Activated naive CD4-positive, alpha-beta T cell treated with anti-CD3 and anti-CD28 coated beads, Interleukin-2, amount 50 U/mL, for 24 hours (primary cell): Measurements from ENCODE around the gene TMEM140.
"Not testable (repeated sequence)": the region's sequence is repeated elsewhere in the genome, so short reads cannot be mapped to it uniquely, and the experiment has no call there.

Experiments
- H3K27ac Mint-ChIP-seq: one replicate; pipeline ENCODE4 v1.8.0; 2021; ENCODE audit warnings: mild to moderate bottlenecking, mixed read lengths
- H3K27me3 Mint-ChIP-seq: one replicate; pipeline ENCODE4 v1.8.0; 2021; ENCODE audit warnings: mixed read lengths
- H3K36me3 Mint-ChIP-seq: one replicate; pipeline ENCODE4 v1.8.0; 2021; ENCODE audit warnings: mixed read lengths
- H3K4me1 Mint-ChIP-seq: one replicate; pipeline ENCODE4 v1.8.0; 2021; ENCODE audit warnings: mixed read lengths
- H3K4me3 Mint-ChIP-seq: one replicate; pipeline ENCODE4 v1.8.0; 2021; ENCODE audit warnings: mild to moderate bottlenecking, mixed read lengths
- H3K9me3 Mint-ChIP-seq: one replicate; pipeline ENCODE4 v1.8.0; 2021; ENCODE audit warnings: mixed read lengths

TMEM140 gene

GRCh38 chr7:135165862-135166261 is 18.0 kb downstream of the TMEM140 start:
- Mint-ChIP-seq H3K9me3 (no peaks in the 10 kb centered on the region), H3K36me3 (peaks cover 26% of the 10 kb centered on the region), H3K4me1 (peaks cover 54% of the 10 kb centered on the region), H3K27ac (peak overlapping the region; percentile 41), H3K4me3 (no peak overlapping the region), H3K27me3 (no peaks in the 10 kb centered on the region)

GRCh38 chr7:135166338-135166990 is 18.6 kb downstream of the TMEM140 start:
- Mint-ChIP-seq H3K9me3 (no peaks in the 10 kb centered on the region), H3K4me1 (peaks cover 51% of the 10 kb centered on the region), H3K4me3 (no peak overlapping the region), H3K27ac (peak overlapping the region; percentile 41), H3K27me3 (no peaks in the 10 kb centered on the region), H3K36me3 (peaks cover 22% of the 10 kb centered on the region)

GRCh38 chr7:135167365-135167917 is 19.6 kb downstream of the TMEM140 start:
- H3K27me3 Mint-ChIP-seq = no peaks in the 10 kb centered on the region
- H3K9me3 Mint-ChIP-seq = no peaks in the 10 kb centered on the region
- peak overlapping the region; percentile 15 for H3K4me3 Mint-ChIP-seq
- peaks cover 49% of the 10 kb centered on the region for H3K4me1 Mint-ChIP-seq
- H3K36me3 Mint-ChIP-seq = peaks cover 12% of the 10 kb centered on the region
- peak overlapping the region; percentile 37 for H3K27ac Mint-ChIP-seq

GRCh38 chr7:135168001-135168400 is 20.1 kb downstream of the TMEM140 start:
- peaks cover 49% of the 10 kb centered on the region for H3K4me1 Mint-ChIP-seq
- peak overlapping the region; percentile 15 for H3K4me3 Mint-ChIP-seq
- H3K27me3 Mint-ChIP-seq = no peaks in the 10 kb centered on the region
- H3K9me3 Mint-ChIP-seq = no peaks in the 10 kb centered on the region
- peaks cover 6% of the 10 kb centered on the region for H3K36me3 Mint-ChIP-seq
- peak overlapping the region; percentile 97 for H3K27ac Mint-ChIP-seq

- peaks cover 49% of the 10 kb centered on the region for H3K4me1 Mint-ChIP-seq
- peak overlapping the region; percentile 97 for H3K27ac Mint-ChIP-seq
- H3K4me3 Mint-ChIP-seq = peak overlapping the region; percentile 97
- no peaks in the 10 kb centered on the region for H3K27me3 Mint-ChIP-seq
- H3K36me3 Mint-ChIP-seq = peaks cover 6% of the 10 kb centered on the region
- no peaks in the 10 kb centered on the region for H3K9me3 Mint-ChIP-seq
Measured at GRCh38 chr7:135168489-135169140, 20.7 kb downstream of the TMEM140 start.

- H3K27ac Mint-ChIP-seq = peak overlapping the region; percentile 97
- peak overlapping the region; percentile 97 for H3K4me3 Mint-ChIP-seq
- H3K4me1 Mint-ChIP-seq = peaks cover 49% of the 10 kb centered on the region
- H3K9me3 Mint-ChIP-seq = no peaks in the 10 kb centered on the region
- no peaks in the 10 kb centered on the region for H3K27me3 Mint-ChIP-seq
- H3K36me3 Mint-ChIP-seq = peaks cover 6% of the 10 kb centered on the region
Measured at GRCh38 chr7:135169141-135169963, 21.5 kb downstream of the TMEM140 start.

- peak overlapping the region; percentile 97 for H3K27ac Mint-ChIP-seq
- H3K27me3 Mint-ChIP-seq = no peaks in the 10 kb centered on the region
- peaks cover 6% of the 10 kb centered on the region for H3K36me3 Mint-ChIP-seq
- H3K9me3 Mint-ChIP-seq = no peaks in the 10 kb centered on the region
- peaks cover 49% of the 10 kb centered on the region for H3K4me1 Mint-ChIP-seq
- peak overlapping the region; percentile 97 for H3K4me3 Mint-ChIP-seq
Measured at GRCh38 chr7:135169964-135170273, 22.0 kb downstream of the TMEM140 start.

- Mint-ChIP-seq H3K9me3 (no peaks in the 10 kb centered on the region), H3K36me3 (peaks cover 4% of the 10 kb centered on the region), H3K27me3 (no peaks in the 10 kb centered on the region), H3K4me1 (peaks cover 44% of the 10 kb centered on the region), H3K4me3 (peak within 1 kb of the TSS; percentile 97), H3K27ac (peak within 1 kb of the TSS; percentile 98)
Measured at GRCh38 chr7:135170274-135170997, 22.6 kb downstream of the TMEM140 start, which contains the start of gene CYREN. Gene CYREN (minus strand): TSS chr7:135170707. CDS start chr7:135168922, 1,785 bp downstream.

- Mint-ChIP-seq H3K27ac (peak overlapping the region; percentile 98), H3K4me1 (peaks cover 44% of the 10 kb centered on the region), H3K4me3 (peak overlapping the region; percentile 93)
- not testable (repeated sequence) for H3K9me3 Mint-ChIP-seq, H3K36me3 Mint-ChIP-seq, H3K27me3 Mint-ChIP-seq
Measured at GRCh38 chr7:135170998-135171481, 23.2 kb downstream of the TMEM140 start.

GRCh38 chr7:135171581-135172291 is 23.9 kb downstream of the TMEM140 start:
- H3K27me3 Mint-ChIP-seq = not testable (repeated sequence)

GRCh38 chr7:135173916-135174315 is 26.0 kb downstream of the TMEM140 start:
- H3K4me1 Mint-ChIP-seq = peaks cover 20% of the 10 kb centered on the region
- not testable (repeated sequence) for H3K27ac Mint-ChIP-seq, H3K4me3 Mint-ChIP-seq, H3K36me3 Mint-ChIP-seq, H3K27me3 Mint-ChIP-seq, H3K9me3 Mint-ChIP-seq

More at GRCh38 chr7:135171581-135172291, 23.9 kb downstream of the TMEM140 start:
- Mint-ChIP-seq H3K27ac (peak overlapping the region; percentile 92), H3K4me3 (peak overlapping the region; percentile 93), H3K4me1 (peaks cover 41% of the 10 kb centered on the region)
- not testable (repeated sequence) for H3K36me3 Mint-ChIP-seq, H3K9me3 Mint-ChIP-seq

- Mint-ChIP-seq H3K9me3 (no peaks in the 10 kb centered on the region), H3K27me3 (no peaks in the 10 kb centered on the region), H3K4me3 (no peak overlapping the region), H3K4me1 (peaks cover 10% of the 10 kb centered on the region), H3K27ac (no peak overlapping the region), H3K36me3 (peaks cover 9% of the 10 kb centered on the region)
Measured at GRCh38 chr7:135174941-135175340, 27.1 kb downstream of the TMEM140 start.

- Mint-ChIP-seq H3K9me3 (peaks cover 6% of the 10 kb centered on the region), H3K36me3 (peaks cover 14% of the 10 kb centered on the region), H3K27me3 (no peaks in the 10 kb centered on the region), H3K27ac (no peak overlapping the region), H3K4me1 (peaks cover 8% of the 10 kb centered on the region), H3K4me3 (no peak overlapping the region)
Measured at GRCh38 chr7:135175931-135176330, 28.1 kb downstream of the TMEM140 start.

GRCh38 chr7:135177028-135177696 is 29.3 kb downstream of the TMEM140 start:
- no peaks in the 10 kb centered on the region for H3K27me3 Mint-ChIP-seq
- H3K4me1 Mint-ChIP-seq = peaks cover 3% of the 10 kb centered on the region
- H3K36me3 Mint-ChIP-seq = peaks cover 22% of the 10 kb centered on the region
- no peak overlapping the region for H3K4me3 Mint-ChIP-seq
- H3K27ac Mint-ChIP-seq = no peak overlapping the region
- H3K9me3 Mint-ChIP-seq = peaks cover 6% of the 10 kb centered on the region
